GM18870 (cell line): ENCODE measurements around the gene TEX30.

Source experiments
- ATAC-seq: cut with Tn5 transposase; IDR thresholded peaks from one replicate; pipeline ENCODE4 v1.9.1; 2021; ENCODE audit warnings: moderate library complexity; ENCODE audit not compliant: unreplicated experiment

The TEX30 gene

DNA sequence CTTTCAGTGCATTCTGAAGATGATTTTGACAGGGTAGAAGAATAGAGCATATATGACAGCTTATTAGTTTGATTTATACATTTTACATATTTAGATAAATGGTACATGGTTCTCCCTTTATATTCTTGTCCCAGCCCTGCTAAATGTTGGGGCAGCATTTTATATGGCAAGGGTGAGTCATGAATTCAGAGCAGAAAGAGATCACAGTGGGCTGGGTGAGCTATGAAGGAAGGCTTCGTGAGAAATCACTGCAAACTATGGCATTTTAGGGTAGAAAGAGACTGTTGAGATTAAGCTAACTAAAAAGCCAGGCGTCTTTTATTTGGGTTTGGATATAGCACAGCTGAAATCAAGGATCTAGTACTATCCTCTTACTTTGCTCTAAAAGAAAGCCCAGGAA, 54.8 kb downstream of the TEX30 start:
- no peak for ATAC-seq
